DND-41 (cell line): Measurements from ENCODE around the gene ZDHHC17.

Experiments used
- ATAC-seq: fragments of 200-7000 bp; cut with Tn5 transposase; 3 replicates; pipeline ENCODE4 v1.9.1; 2021; ENCODE audit warnings: low read depth; ENCODE audit not compliant: insufficient read depth
- DNase-seq: peaks from one replicate; pipeline ENCODE4 v3.0.0-alpha.2; 2020
- H2AFZ ChIP-seq: 2 replicates; pipeline ENCODE4 v1.6.0; 2012; ENCODE audit warnings: low read depth, low read length
- H3K27ac ChIP-seq: 2 replicates; pipeline ENCODE4 v1.5.1; 2012; ENCODE audit warnings: low read length, inconsistent platforms
- H3K27me3 ChIP-seq: fragments of 200-600 bp; sonication (generic); 2 replicates; pipeline ENCODE4 v1.6.0; 2012; ENCODE audit warnings: low read length, mild to moderate bottlenecking, inconsistent platforms; ENCODE audit not compliant: insufficient read depth, poor library complexity
- H3K36me3 ChIP-seq: 2 replicates; pipeline ENCODE4 v1.5.1; 2012; ENCODE audit warnings: low read length, inconsistent platforms; ENCODE audit not compliant: insufficient read depth
- H3K4me1 ChIP-seq: 2 replicates; pipeline ENCODE4 v1.5.1; 2012; ENCODE audit warnings: mild to moderate bottlenecking, low read length; ENCODE audit not compliant: insufficient read depth
- H3K4me2 ChIP-seq: 2 replicates; pipeline ENCODE4 v1.6.0; 2012; ENCODE audit warnings: mild to moderate bottlenecking, moderate library complexity, low read length, inconsistent platforms; ENCODE audit not compliant: insufficient read depth
- H3K4me3 ChIP-seq, 2 experiments: fragments of 200-600 bp in 1 of 2; shearing (Covaris generic) in 1 of 2; 2 replicates each; pipeline ENCODE4 v1.5.1; 2012 to 2016; ENCODE audit warnings: inconsistent platforms in 2 of 2, low read length in 2 of 2, mild to moderate bottlenecking in 2 of 2, low read depth in 1 of 2, moderate library complexity in 1 of 2
- H3K79me2 ChIP-seq: 2 replicates; pipeline ENCODE4 v1.6.0; 2012; ENCODE audit warnings: low read length, inconsistent platforms; ENCODE audit not compliant: insufficient read depth
- H3K9ac ChIP-seq: 2 replicates; pipeline ENCODE4 v1.6.0; 2012; ENCODE audit warnings: low read depth, mild to moderate bottlenecking, inconsistent platforms, low read length, moderate library complexity
- H3K9me3 ChIP-seq: 2 replicates; pipeline ENCODE4 v1.5.1; 2012; ENCODE audit warnings: low read length, moderate library complexity, mild to moderate bottlenecking, inconsistent platforms; ENCODE audit not compliant: insufficient read depth, severe bottlenecking
- H4K20me1 ChIP-seq: 2 replicates; pipeline ENCODE4 v1.6.0; 2012; ENCODE audit warnings: low read length; ENCODE audit not compliant: insufficient read depth
- EZH2 ChIP-seq: IDR thresholded peaks from 3 replicates; pipeline ENCODE4 v1.6.1; 2012; ENCODE audit warnings: borderline replicate concordance, low read depth, mild to moderate bottlenecking, moderate library complexity, low read length, inconsistent platforms; ENCODE audit not compliant: severe bottlenecking
- TF ChIP-seq, protein P1 (sequence below): IDR thresholded peaks from 2 replicates; pipeline ENCODE4 v1.5.1; 2012; ENCODE audit warnings: borderline replicate concordance, low read length, moderate library complexity, mild to moderate bottlenecking; ENCODE audit not compliant: poor library complexity, severe bottlenecking; ENCODE audit errors: extremely low read depth

The ZDHHC17 gene

DNA sequence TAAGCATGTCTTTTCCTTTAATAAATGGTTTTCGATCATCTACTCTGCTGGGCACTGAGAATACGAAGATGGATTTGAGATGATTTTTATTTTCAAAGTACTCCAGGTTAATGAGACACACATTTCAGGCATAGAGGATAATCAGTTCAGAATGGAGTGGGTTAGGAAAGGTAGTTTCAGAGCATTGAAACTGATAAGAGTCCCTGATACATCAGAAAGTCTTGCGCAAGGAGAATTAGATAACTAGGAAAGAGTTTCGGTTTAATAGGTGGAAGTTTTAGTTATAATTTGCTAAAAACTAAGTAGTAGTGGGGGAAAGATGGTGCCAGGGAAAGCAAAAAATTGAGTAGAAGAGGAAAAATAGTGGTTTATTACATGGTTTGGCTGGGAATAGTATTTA, 50.1 kb downstream of the ZDHHC17 start:
- Histone ChIP-seq H3K27me3 (no peaks in the 10 kb centered on the region), H3K4me1 (no peaks in the 10 kb centered on the region), H3K79me2 (no peaks in the 10 kb centered on the region), H3K4me2 (no peak overlapping the region), H3K4me3 (no peak overlapping the region), H2AFZ (no peak overlapping the region), H3K27ac (no peak overlapping the region), H3K36me3 (peaks cover 37% of the 10 kb centered on the region; the same call in 1 of the 2 replicates), H4K20me1 (no peaks in the 10 kb centered on the region), H3K9me3 (no peaks in the 10 kb centered on the region), H3K9ac (no peak overlapping the region)
- TF ChIP-seq, protein P1, sequence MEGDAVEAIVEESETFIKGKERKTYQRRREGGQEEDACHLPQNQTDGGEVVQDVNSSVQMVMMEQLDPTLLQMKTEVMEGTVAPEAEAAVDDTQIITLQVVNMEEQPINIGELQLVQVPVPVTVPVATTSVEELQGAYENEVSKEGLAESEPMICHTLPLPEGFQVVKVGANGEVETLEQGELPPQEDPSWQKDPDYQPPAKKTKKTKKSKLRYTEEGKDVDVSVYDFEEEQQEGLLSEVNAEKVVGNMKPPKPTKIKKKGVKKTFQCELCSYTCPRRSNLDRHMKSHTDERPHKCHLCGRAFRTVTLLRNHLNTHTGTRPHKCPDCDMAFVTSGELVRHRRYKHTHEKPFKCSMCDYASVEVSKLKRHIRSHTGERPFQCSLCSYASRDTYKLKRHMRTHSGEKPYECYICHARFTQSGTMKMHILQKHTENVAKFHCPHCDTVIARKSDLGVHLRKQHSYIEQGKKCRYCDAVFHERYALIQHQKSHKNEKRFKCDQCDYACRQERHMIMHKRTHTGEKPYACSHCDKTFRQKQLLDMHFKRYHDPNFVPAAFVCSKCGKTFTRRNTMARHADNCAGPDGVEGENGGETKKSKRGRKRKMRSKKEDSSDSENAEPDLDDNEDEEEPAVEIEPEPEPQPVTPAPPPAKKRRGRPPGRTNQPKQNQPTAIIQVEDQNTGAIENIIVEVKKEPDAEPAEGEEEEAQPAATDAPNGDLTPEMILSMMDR, result no peak
- TF ChIP-seq EZH2, result no peak
- ATAC-seq, result no peak
- no peak for DNase-seq

DNA sequence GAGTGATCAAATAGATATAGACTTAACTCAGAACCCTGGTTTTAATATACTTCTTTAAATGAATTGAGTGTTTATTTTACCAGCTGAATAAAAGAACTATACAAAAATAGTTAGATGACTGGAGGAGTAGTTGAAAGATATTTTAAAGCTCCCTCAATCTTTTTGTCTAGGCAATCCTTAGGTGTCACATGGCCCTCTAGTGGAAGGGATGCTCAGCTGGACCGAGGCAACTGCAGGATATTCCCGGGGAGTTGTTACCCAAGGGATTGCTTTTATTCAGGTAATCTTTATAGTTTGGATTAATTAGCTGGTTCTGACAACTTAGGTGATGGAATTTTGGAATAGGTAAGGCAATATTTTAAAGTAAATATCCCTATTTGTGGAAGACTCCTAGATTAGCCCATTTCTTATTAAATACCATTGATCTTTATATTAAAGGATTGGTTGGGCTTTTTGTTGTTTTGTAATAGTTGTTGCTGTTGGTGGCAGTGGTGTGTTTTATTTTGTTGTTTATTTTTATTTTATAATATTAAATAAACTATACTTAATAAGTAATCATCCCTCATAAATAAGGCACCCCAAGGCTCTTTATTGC, 57.1 kb downstream of the ZDHHC17 start:
- Histone ChIP-seq H3K9ac (no peak overlapping the region), H3K79me2 (no peaks in the 10 kb centered on the region), H4K20me1 (no peaks in the 10 kb centered on the region), H3K27me3 (no peaks in the 10 kb centered on the region), H3K36me3 (peaks cover 13% of the 10 kb centered on the region; the same call in 1 of the 2 replicates), H3K4me1 (no peaks in the 10 kb centered on the region), H3K9me3 (no peaks in the 10 kb centered on the region), H2AFZ (no peak overlapping the region), H3K27ac (no peak overlapping the region), H3K4me2 (no peak overlapping the region), H3K4me3 (no peak overlapping the region)
- no peak for TF ChIP-seq EZH2
- TF ChIP-seq, protein P1, result peak; percentile 50
- ATAC-seq, result no peak
- DNase-seq, result no peak

DNA sequence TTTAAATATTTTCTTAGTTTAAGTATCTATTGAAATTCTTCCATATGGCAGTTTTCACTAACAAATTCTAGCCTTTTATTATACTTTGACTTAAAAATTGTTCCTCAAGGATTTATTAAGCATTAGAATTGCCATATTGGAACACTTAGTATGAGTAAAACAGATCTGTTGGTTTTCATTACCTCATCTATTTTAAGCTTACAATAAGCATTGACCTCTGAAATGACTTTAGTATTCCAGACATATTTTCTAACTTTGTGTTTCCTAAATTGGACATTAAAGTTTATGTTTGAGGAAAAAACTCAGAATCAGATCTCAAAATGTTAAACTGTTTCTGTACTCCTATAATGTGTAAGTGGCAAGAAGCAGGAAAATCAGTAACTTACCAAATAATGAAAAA, 66.5 kb downstream of the ZDHHC17 start:
- Histone ChIP-seq H3K4me1 (no peaks in the 10 kb centered on the region), H2AFZ (no peak overlapping the region), H4K20me1 (no peaks in the 10 kb centered on the region), H3K27ac (no peak overlapping the region), H3K9me3 (peaks cover 2% of the 10 kb centered on the region), H3K36me3 (peaks cover 27% of the 10 kb centered on the region), H3K27me3 (no peaks in the 10 kb centered on the region), H3K4me2 (no peak overlapping the region), H3K4me3 (no peak overlapping the region), H3K79me2 (no peaks in the 10 kb centered on the region), H3K9ac (no peak overlapping the region)
- TF ChIP-seq, protein P1, result no peak
- no peak for TF ChIP-seq EZH2
- ATAC-seq (no peak), DNase-seq (no peak)
